LNCAP (cell line): ENCODE data around the gene JAG2.

ENCODE experiments used
- CTCF ChIP-seq: fragments of 450-650 bp; IDR thresholded peaks from 2 replicates; pipeline ENCODE4 v1.5.1; 2017; ENCODE audit warnings: mild to moderate bottlenecking

The JAG2 gene

DNA sequence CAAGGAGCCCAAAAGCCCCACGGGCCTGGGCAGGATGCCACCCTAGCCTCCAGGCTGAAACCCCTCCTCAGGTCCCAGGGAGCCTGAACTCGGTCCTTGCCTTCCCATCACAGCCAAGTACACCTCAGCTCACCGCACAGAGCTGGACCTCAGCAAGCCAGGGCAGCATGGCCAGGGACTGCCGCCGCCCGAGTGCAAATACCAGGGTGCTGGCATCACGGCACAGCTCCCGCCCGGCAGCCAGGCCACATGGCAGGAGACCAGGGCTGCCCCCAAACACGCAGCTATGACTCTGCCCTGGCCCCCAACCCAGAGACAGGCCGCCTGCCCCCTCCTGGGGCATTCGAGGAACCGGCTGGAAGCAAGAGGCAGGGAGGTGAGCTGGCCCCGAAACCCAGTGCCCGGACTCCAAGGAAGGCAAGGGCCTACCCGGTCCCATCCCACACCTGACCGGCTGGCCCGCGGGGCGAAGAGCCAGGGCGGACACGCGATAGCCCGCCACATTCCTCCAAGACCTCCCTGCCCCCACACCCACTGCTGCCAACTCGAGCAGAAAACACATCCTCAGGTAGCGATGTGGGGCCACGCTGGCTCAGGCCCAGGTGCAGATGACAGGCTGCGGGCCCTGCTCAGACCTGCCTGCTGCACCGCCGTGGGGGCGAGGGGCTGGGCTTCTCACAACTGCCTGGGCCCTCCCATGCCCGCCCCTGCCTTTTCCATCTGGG is 2.7 kb downstream of the JAG2 start:
- TF ChIP-seq CTCF = no peak

DNA sequence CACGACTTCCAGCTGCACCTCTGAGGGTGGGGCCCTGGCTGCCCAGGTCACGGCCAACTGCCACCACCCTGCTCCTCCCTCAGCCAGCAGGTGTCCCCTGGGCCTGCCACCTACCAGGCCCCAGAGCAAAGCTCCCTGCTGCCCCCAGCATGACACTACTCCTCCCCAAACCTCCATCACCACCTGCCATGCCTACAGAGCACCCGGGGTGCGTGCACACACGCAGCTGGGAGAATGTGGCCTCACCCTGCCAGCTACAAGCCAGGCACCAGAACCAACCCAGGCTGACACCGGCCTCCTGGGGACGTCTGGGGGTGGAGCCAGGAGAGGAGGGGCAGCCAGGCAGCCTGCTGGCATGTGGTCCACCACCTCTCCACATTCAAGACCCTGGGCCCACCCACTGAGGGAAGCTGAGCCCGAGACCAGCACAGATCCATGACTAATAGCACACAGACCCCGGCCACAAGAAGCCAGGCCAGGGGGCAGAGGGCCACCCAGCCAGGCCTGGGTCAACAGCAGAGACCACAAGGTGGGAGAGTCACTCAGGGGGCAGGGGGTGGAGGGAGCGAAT is 3.4 kb downstream of the JAG2 start:
- no peak for TF ChIP-seq CTCF

DNA sequence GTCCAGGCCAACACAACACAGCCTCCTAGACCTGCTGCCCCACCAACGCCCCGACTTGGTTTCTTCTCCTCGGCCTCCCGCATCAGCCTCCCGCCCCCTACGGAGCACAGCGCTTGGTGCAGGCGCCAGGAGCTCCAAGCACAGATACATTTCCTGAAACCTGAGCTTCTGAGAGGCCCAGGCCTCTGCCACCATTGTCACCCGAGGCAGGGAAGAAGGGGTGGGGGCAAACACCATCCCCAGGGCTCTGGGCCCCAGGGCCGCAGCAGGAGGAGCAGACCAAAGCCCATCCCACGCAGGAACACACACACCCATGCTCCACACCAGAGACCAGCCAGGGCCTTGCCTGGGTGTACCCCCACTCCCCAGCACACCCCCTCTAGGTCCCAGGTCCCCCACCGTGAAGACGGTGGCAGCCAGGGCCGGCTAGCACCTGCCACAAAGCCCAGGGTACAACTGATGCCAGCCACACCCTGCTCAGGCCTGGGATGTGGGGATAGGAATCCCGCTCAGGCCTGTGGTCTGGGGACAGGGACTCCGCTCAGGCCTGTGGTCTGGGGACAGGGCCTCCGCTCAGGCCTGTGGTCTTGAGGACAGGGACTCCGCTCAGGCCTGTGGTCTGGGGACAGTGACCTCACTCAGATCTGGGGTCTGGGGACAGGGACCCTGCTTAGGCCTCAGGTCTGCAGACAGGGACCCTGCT is 5.4 kb downstream of the JAG2 start:
- no peak for TF ChIP-seq CTCF

DNA sequence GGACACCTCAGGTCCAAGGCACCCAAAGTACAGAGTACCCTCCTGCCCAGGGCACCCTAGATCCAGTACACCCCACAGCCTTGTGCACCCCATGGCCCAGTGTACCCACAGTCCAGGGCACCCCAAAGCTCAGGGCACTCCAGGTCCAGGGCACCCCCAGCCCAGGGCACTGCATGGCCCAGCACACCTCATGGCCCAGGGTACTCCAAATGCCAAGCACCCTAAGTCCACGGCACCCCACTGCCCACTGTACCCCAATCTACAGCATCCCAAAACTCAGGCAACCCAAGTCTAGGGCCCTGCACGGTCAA is 6.0 kb downstream of the JAG2 start:
- no peak for TF ChIP-seq CTCF

- TF ChIP-seq CTCF = no peak
Observed at GRCh38 chr14:105161964-105162668, 6.5 kb downstream of the JAG2 start.

DNA sequence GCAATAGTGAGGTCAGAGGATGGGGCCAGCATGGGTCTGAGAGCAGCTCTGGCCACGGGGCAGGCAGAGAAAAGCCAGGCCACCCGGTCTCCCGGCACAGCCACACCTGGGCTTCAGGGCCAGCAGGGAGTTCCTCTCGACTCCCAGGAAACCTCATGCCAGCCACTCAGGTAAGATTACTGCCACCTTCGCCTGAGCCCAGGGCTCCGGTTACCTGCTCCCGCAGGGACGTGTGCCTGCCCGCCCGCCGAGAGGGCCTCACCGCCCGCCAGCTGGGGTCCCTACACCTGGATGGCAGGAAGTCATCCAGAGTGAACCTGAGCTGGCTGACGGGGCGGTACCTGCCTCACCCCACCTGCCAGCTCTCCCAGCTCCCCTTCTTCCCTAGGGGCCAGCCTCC is 7.3 kb downstream of the JAG2 start:
- no peak for TF ChIP-seq CTCF

- no peak for TF ChIP-seq CTCF
Observed at GRCh38 chr14:105160776-105161175, 7.8 kb downstream of the JAG2 start.
